ENCODE measurements around the gene HOXA2.

HOXA2 gene

DNA sequence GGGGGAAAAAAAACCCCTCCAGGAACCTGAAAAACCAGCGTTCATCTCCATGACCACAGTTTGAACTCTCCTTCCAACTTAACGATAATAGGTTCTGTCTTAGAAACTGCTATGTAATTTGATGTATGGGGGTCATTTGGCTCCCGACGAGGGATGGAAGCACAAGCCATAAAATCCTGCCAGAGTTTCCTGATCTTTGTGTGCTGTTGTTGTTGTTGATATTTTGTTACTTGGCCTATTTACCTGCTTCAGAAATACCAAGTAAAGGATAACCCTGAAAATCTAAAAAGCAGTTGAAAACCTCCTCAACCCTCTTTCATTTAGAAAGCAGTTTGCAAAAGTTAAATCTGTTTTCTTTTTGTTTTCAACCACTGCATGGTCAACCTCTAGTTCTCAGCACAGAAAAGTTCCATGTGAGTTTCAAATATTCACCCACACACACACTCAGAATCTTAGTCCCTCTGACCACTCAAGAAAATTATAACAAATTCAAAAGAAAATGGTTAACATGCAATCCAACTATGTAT is 9.3 kb upstream of the HOXA2 start:
- no peak for DNase-seq (ENCODE audit: low read depth, low spot score)

DNA sequence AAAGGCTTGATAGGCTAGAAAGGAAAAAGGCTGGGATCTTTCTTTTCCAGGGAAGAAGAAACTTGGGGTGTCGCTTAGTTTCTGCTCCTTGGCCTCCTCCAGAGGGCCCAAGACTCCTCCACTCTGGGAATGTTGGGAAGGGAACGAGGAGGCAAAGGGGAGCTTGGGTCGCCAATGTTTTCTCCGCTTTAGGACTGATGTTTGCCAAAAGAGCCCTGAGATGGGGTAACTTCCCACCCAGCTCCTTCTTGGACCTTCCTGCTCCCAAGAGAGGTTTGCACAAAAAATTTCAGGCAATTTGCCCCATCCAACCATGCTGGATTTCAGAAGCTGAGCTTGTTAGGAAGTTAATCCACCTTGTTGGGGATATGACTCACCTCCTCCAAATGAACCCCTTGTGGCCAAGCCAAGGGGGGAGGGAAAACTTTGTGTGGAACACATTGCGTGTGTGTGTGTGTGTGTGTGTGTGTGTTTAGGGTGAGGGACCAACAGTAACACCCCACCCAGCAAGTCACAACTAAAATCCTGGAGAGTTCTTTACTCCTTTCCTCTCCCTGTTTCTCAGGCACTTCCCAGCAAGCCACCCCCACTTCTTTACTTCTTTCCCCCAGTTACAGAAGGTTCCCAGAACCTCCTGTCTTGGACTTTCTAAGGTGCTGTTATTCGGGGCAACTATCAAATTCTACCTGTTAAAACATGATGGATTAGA is 8.7 kb upstream of the HOXA2 start:
- DNase-seq (ENCODE audit: low read depth, low spot score) = no peak

GRCh38 chr7:27110186-27111031 is 7.9 kb upstream of the HOXA2 start:
- peak; percentile 57 for DNase-seq (ENCODE audit: low read depth, low spot score)

GRCh38 chr7:27109466-27110185 is 7.1 kb upstream of the HOXA2 start:
- DNase-seq (ENCODE audit: low read depth, low spot score) = no peak

DNA sequence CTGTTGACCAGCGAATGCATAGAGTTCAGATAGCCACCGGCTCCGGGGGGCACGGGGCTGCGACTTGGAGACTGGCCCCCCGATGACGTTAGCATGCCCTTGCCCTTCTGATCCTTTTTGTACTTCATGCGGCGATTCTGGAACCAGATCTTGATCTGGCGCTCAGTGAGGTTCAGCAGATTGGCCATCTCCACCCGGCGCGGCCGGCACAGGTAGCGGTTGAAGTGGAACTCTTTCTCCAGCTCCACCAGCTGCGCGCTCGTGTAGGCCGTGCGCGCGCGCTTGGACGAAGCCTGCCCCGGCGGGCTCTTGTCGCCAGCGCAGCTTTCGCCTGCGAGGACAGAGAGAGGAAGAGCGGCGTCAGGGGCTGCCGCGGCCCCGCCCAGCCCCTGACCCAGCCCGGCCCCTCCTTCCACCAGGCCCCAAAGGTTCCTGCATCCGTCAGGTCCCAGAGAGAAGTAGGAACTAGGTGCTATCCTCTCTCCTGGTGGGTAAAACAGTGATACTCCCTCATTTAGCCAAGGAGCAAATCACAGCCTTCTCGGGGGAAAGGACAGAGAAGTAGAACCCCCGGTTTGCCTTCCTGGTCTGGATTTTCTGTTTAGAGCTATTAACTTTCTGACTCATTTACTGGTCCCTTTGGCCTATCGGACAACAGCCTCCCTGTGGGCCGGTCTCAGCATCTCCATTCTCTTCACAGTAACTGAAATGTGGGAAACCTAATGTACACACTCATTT is 6.1 kb upstream of the HOXA2 start:
- DNase-seq (ENCODE audit: low read depth, low spot score) = peak; percentile 21

DNA sequence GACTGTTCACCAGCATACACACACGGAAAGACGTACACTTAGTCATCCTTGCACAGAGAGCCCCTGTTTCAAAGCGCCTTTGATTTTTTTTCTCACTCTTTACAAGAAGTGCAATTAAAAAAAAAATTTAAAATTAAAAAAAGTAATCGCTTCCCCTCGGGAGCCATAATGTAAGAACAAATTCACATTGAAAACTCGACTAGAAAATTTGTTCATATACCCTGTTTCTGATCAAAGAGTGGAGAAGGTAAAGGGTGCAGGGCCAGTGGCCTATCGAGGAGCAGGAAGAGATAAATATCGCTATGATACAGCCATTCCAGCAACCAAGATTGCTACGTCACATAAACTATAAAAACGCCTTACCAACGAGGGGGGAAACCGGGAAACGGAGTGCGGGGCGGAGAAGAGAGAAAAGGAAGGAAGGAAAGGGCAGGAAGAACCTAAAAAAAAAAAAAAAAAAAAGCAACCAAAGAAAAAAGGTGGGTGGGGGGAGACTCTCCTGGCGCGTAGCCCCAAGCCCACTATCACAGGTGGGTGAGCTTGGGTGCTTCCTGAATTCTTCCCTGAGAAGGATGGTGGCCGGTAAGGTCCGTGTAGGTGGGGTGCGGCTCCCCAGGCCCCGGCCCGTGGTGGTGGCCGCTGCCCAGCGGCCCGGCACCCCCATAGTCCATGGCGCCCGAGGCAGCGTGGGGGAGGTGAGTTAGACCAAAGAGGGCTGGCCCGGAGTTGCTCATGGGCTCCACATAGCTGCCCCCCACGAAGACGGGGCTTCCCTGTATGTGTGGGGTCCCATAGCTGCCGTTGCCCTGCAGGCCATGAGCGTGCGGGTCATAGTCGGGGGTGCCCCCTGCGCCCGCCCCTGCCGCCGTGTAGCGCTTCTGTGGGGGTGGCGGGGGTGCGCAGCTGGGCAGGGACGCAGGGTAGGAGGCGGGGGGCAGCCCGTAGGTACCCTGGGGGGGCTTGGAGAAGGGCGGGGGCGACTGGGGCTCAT is 5.2 kb upstream of the HOXA2 start:
- DNase-seq (ENCODE audit: low read depth, low spot score) = peak; percentile 14

DNA sequence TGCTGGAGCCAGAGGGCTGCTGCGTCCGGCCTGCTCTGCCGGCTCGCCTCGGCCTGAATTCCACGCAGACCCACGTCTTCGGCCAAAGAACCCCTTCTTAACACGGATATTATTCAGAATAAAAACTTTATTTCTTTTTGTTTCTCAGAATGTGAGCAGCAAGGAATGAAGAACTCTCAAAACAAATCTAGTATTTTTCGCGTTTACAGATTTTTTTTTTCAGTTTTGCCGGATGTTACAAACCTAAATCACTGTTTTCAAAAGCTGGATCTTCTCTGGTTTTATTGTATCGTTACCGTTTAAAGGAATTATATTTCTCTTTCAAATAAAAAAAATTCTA is 4.4 kb upstream of the HOXA2 start:
- DNase-seq (ENCODE audit: low read depth, low spot score) = no peak

GRCh38 chr7:27106181-27106900 is 3.9 kb upstream of the HOXA2 start:
- peak; percentile 51 for DNase-seq (ENCODE audit: low read depth, low spot score)

DNA sequence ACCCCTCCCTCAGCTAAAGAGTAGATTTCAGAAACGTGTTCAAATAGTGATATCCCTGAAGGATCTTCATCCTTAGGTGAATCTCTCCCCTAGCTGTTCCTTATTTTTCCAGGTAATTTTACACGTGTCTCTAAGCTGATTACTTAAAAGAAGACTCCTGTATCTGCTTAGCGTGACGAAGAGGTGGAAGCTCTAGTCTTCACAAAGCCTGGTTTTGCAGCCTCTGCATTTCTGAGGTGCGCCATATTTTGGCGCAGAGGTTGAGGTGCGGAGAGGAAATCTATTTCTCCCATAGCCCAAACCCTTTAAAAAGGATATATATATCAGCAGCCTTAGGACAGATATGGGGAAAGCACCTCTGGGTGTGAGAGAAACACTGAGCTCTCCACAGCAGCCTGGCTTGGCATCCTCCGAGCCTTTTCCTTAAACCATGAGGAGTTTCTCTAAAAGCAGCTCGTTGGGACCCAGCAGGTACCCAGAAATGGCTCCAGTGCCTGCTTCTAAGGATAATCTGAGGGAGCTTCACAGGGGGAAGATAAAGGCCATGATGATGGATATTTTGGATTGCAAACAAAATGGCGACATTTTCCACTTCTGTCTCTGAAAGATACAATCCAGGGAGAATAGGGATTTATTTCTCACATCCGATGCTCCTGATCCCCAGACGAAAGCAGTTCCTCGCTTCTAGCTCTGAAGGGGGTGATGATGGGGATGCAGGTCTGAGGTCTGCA is 3.0 kb upstream of the HOXA2 start:
- DNase-seq (ENCODE audit: low read depth, low spot score) = peak; percentile 4

DNA sequence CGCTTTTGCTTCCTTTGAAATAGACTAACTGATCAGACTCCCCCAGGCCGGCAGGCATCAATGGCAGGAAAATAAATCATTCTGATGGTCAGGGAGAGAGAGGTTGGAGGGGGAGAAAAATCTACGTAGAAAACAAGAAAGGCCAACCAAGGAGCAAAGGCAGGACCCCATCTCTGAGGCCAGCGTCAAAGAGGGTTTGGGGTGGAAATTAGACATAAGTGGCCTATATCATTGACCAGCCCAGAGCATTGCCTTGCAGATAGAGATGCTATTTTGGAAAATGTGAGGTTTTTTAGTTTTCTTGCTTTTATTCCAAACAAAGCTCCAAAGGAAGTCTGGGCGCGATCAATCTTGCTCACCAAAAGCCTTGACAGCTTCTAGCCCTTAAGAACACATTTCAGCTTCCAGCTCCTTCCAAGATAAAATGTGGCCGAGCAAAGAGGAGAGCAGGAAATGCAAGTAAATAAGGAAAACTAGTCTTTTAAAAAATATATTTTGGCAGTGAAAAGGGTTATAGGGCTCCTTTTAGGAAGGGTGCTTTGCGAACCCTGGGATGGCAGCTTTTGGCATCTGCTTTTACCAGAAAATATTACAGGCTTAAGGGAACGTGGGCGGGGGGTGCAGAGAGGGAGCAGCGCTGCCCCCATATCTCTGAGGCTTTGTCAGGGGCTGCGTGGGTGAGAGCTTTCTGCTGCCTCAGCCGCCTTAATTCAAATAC is 2.0 kb upstream of the HOXA2 start:
- peak; percentile 13 for DNase-seq (ENCODE audit: low read depth, low spot score)

GRCh38 chr7:27103489-27104226 is 1.2 kb upstream of the HOXA2 start:
- peak; percentile 6 for DNase-seq (ENCODE audit: low read depth, low spot score)

DNA sequence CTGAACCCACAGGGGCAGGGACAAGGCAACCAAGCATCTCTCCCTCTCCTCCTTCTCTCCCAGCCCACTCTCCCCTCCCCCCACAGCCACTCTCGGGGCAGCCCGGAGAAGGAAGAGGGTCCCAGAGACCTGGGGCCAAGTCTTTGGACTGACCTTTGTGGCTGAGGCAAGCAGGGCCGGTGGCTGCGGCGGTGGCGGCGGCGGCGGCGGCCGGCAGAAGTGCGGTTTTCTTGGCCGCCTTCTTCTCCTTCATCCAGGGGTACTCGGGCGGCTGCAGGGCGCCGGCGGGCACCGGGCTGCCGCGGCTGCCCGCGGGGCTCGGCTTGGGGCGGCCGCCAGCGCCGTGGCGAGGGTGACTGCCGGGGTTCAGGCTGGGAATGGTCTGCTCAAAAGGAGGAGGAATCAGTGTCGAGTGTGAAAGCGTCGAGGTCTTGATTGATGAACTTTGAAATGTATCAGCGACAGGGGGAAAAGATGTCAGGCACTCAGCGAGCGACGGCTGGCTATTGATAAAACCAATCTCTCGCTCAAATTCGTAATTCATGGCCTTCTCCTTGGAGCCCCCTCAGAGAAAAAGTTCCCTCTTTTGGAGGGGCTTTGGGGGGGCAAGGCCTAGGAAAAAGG is 414 bp downstream of the HOXA2 start:
- peak; percentile 9 for DNase-seq (ENCODE audit: low read depth, low spot score)

DNA sequence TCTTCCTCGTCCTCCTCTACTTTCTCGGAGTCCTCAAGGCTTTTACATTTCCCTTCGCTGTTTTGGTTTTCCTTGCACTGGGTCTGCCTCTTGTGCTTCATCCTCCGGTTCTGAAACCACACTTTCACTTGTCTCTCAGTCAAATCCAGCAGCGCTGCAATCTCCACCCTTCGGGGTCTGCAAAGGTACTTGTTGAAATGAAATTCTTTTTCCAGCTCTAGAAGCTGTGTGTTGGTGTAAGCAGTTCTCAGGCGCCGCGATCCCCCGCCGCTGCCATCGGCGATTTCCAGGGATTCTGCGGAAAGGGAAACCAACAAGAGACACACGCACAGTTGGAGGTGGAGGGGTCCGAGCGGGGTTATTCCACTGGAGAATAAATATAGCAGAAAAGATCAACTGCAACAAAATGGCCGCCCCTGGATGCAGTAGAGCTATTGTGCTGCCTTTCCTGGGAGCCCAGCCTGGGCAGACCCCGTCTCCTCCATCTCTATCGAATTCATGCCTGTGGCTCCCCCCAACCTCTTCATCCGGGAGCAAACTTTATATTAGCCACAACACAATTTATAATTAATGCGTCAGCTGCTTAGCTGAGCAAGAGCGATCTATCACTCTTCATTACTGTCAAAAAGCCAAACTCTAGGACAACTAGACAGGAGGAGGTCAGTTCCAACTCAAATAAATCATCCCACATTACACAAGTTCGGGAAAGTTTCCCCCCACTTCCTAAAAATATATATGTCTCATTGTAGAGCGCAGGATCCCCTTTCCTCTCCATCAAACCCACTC is 1.1 kb downstream of the HOXA2 start:
- DNase-seq (ENCODE audit: low read depth, low spot score) = peak; percentile 23

GRCh38 chr7:27100694-27101170 is 1.8 kb downstream of the HOXA2 start:
- DNase-seq (ENCODE audit: low read depth, low spot score) = peak; percentile 7

DNA sequence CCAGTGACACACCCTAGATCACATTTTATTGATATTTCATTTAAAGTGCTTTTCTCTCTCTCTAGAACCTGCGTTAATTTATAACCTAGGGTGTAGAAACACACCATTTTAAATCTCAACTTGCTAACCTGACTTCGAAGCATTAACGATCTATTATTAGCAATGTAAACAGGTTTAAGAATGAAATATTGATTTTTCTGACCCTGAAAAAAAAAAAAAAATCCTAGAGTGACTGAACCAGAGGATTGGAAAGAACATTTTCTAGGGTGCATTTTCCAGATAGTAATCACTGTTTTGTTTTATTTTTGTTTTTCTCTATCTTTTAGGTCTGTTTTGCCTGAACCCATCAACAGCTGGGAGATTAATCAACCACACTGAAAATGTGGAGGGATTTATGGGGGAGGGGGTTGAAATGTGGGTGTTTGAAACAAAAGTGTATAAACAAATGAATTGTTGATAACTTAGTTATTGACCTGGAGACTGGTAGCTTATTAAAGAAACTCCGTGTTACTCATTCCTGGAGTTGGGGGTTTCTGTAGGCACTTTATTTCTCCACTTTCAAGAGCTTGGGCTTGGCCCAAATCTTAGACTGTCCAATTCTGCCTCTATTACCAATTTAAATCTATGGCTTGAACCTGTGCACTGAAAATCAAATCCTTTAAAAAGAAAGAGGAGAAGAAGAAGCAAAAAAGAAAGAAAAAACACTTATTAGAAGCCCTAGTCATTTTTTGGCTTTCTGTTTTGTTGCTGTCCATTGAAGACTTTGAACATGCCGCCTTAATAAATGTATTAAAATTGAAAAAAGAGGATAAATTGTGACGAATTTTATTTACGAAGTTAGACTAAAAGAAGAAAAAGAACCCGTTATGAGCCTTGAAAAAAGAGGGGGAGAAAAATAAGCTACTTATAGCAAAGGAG is 2.8 kb downstream of the HOXA2 start:
- no peak for DNase-seq (ENCODE audit: low read depth, low spot score)

Data from astrocyte of the hippocampus (primary cell).